Activated T-cell treated with anti-CD3 and anti-CD28 coated beads, Interleukin-2, amount 50 U/mL, for 4 hours (primary cell): ENCODE data around the gene SPECC1L. TPM values are rescaled to one million over a fixed set of nuclear protein-coding genes. Genes with fewer than 3 reads are reported as not detected.

Experiments used
- ATAC-seq, 2 donors: fragments of 200-7000 bp; cut with Tn5 transposase; one replicate each; pipeline ENCODE4 v1.10.0; 2021
- DNase-seq: peaks from one replicate; pipeline ENCODE4 v3.0.0-alpha.2; 2020
- H3K27me3 Mint-ChIP-seq: one replicate; pipeline ENCODE4 v1.8.0; 2021; ENCODE audit warnings: low read depth, mixed read lengths
- H3K36me3 Mint-ChIP-seq: one replicate; pipeline ENCODE4 v1.8.0; 2022; ENCODE audit warnings: mixed read lengths; ENCODE audit not compliant: insufficient read depth
- H3K4me1 Mint-ChIP-seq: one replicate; pipeline ENCODE4 v1.8.0; 2021; ENCODE audit warnings: low read depth, mixed read lengths
- H3K4me3 Mint-ChIP-seq: one replicate; pipeline ENCODE4 v1.8.0; 2021; ENCODE audit warnings: mild to moderate bottlenecking, moderate library complexity, mixed read lengths
- H3K9me3 Mint-ChIP-seq: one replicate; pipeline ENCODE4 v1.8.0; 2021; ENCODE audit warnings: mixed read lengths
- total RNA-seq, 3 donors: library from RNA; stranded (reverse); gene quantifications; one replicate each; pipeline ENCODE4 v1.2.1, GENCODE V29; 2021

Gene SPECC1L
- total RNA-seq, 3 donors from 2014 or later, result 31.4 to 33.6 (median 33.1) TPM

GRCh38 chr22:24390576-24390975, 119.9 kb downstream of the SPECC1L start:
- ATAC-seq (no peak), DNase-seq (no peak)
- no peaks in the 10 kb centered on the region for H3K9me3 Mint-ChIP-seq
- H3K4me1 Mint-ChIP-seq, result no peaks in the 10 kb centered on the region
- no peak overlapping the region for H3K4me3 Mint-ChIP-seq
- H3K36me3 Mint-ChIP-seq, result peaks cover 5% of the 10 kb centered on the region
- no peaks in the 10 kb centered on the region for H3K27me3 Mint-ChIP-seq

- Mint-ChIP-seq H3K4me3 (no peak overlapping the region), H3K27me3 (no peaks in the 10 kb centered on the region), H3K36me3 (peaks cover 8% of the 10 kb centered on the region), H3K9me3 (no peaks in the 10 kb centered on the region), H3K4me1 (no peaks in the 10 kb centered on the region)
- no peak for DNase-seq
- ATAC-seq, result no peak
Observed at GRCh38 chr22:24391836-24392217, 121.2 kb downstream of the SPECC1L start.

GRCh38 chr22:24392218-24392931, 121.7 kb downstream of the SPECC1L start:
- Mint-ChIP-seq H3K4me3 (no peak overlapping the region), H3K9me3 (no peaks in the 10 kb centered on the region), H3K4me1 (no peaks in the 10 kb centered on the region), H3K27me3 (no peaks in the 10 kb centered on the region), H3K36me3 (peaks cover 8% of the 10 kb centered on the region)
- DNase-seq (no peak), ATAC-seq (no peak)

GRCh38 chr22:24393012-24393559, 122.5 kb downstream of the SPECC1L start:
- H3K9me3 Mint-ChIP-seq, result no peaks in the 10 kb centered on the region
- H3K36me3 Mint-ChIP-seq, result peaks cover 12% of the 10 kb centered on the region
- H3K4me1 Mint-ChIP-seq, result peaks cover 2% of the 10 kb centered on the region
- H3K4me3 Mint-ChIP-seq, result no peak overlapping the region
- ATAC-seq (no peak), DNase-seq (no peak)
- H3K27me3 Mint-ChIP-seq, result no peaks in the 10 kb centered on the region

- DNase-seq, result no peak
- peaks cover 18% of the 10 kb centered on the region for H3K36me3 Mint-ChIP-seq
- H3K4me1 Mint-ChIP-seq, result peaks cover 4% of the 10 kb centered on the region
- H3K9me3 Mint-ChIP-seq, result no peaks in the 10 kb centered on the region
- no peaks in the 10 kb centered on the region for H3K27me3 Mint-ChIP-seq
- H3K4me3 Mint-ChIP-seq, result no peak overlapping the region
- no peak for ATAC-seq
Observed at GRCh38 chr22:24393848-24394247, 123.2 kb downstream of the SPECC1L start.

- DNase-seq (no peak), ATAC-seq (no peak)
- peaks cover 18% of the 10 kb centered on the region for H3K36me3 Mint-ChIP-seq
- peaks cover 4% of the 10 kb centered on the region for H3K4me1 Mint-ChIP-seq
- H3K4me3 Mint-ChIP-seq, result no peak overlapping the region
- no peaks in the 10 kb centered on the region for H3K9me3 Mint-ChIP-seq
- H3K27me3 Mint-ChIP-seq, result no peaks in the 10 kb centered on the region
Observed at GRCh38 chr22:24394254-24394653, 123.6 kb downstream of the SPECC1L start.

GRCh38 chr22:24398409-24398808, 127.8 kb downstream of the SPECC1L start:
- ATAC-seq (no peak), DNase-seq (no peak)
- no peaks in the 10 kb centered on the region for H3K9me3 Mint-ChIP-seq
- H3K4me1 Mint-ChIP-seq, result peaks cover 22% of the 10 kb centered on the region
- no peaks in the 10 kb centered on the region for H3K27me3 Mint-ChIP-seq
- H3K36me3 Mint-ChIP-seq, result peaks cover 22% of the 10 kb centered on the region
- no peak overlapping the region for H3K4me3 Mint-ChIP-seq

- Mint-ChIP-seq H3K4me1 (peaks cover 22% of the 10 kb centered on the region), H3K4me3 (no peak overlapping the region), H3K36me3 (peaks cover 31% of the 10 kb centered on the region), H3K27me3 (no peaks in the 10 kb centered on the region), H3K9me3 (no peaks in the 10 kb centered on the region)
- DNase-seq (no peak), ATAC-seq (peak; percentile 84 to 85)
Observed at GRCh38 chr22:24400034-24400725, 129.5 kb downstream of the SPECC1L start.

GRCh38 chr22:24400726-24401596, 130.3 kb downstream of the SPECC1L start:
- H3K9me3 Mint-ChIP-seq, result no peaks in the 10 kb centered on the region
- H3K4me1 Mint-ChIP-seq, result peaks cover 25% of the 10 kb centered on the region
- H3K4me3 Mint-ChIP-seq, result peak overlapping the region; percentile 60
- no peak for DNase-seq
- peak in 1 of 2 donors; percentile 14 for ATAC-seq
- H3K27me3 Mint-ChIP-seq, result no peaks in the 10 kb centered on the region
- H3K36me3 Mint-ChIP-seq, result peaks cover 27% of the 10 kb centered on the region

GRCh38 chr22:24401931-24402367, 131.3 kb downstream of the SPECC1L start:
- ATAC-seq, result no peak
- H3K9me3 Mint-ChIP-seq, result no peaks in the 10 kb centered on the region
- no peak for DNase-seq
- no peak overlapping the region for H3K4me3 Mint-ChIP-seq
- no peaks in the 10 kb centered on the region for H3K27me3 Mint-ChIP-seq
- peaks cover 26% of the 10 kb centered on the region for H3K36me3 Mint-ChIP-seq
- H3K4me1 Mint-ChIP-seq, result peaks cover 33% of the 10 kb centered on the region

- Mint-ChIP-seq H3K36me3 (peaks cover 25% of the 10 kb centered on the region), H3K4me3 (no peak overlapping the region), H3K27me3 (no peaks in the 10 kb centered on the region), H3K9me3 (no peaks in the 10 kb centered on the region), H3K4me1 (peaks cover 39% of the 10 kb centered on the region)
- peak in 1 of 2 donors; percentile 23 for ATAC-seq
- DNase-seq, result no peak
Observed at GRCh38 chr22:24402460-24403192, 132.0 kb downstream of the SPECC1L start.

GRCh38 chr22:24403346-24403745, 132.7 kb downstream of the SPECC1L start:
- Mint-ChIP-seq H3K4me1 (peaks cover 41% of the 10 kb centered on the region), H3K9me3 (no peaks in the 10 kb centered on the region), H3K4me3 (no peak overlapping the region), H3K27me3 (no peaks in the 10 kb centered on the region), H3K36me3 (peaks cover 20% of the 10 kb centered on the region)
- DNase-seq (no peak), ATAC-seq (no peak)

- ATAC-seq (no peak), DNase-seq (no peak)
- Mint-ChIP-seq H3K4me1 (peaks cover 43% of the 10 kb centered on the region), H3K27me3 (no peaks in the 10 kb centered on the region), H3K4me3 (no peak overlapping the region), H3K36me3 (peaks cover 16% of the 10 kb centered on the region), H3K9me3 (no peaks in the 10 kb centered on the region)
Observed at GRCh38 chr22:24404561-24405275, 134.1 kb downstream of the SPECC1L start.
